Hematopoietic multipotent progenitor cell treated with erythropoietin and hydrocortisone succinate and interleukin-3 and kit ligand, for 15 days (in vitro differentiated cells): Measurements from ENCODE around the gene HNRNPUL1.
"Not testable (repeated sequence)": the region's sequence is repeated elsewhere in the genome, so short reads cannot be mapped to it uniquely, and the experiment has no call there.

ENCODE experiments used
- DNase-seq: peaks from one replicate; pipeline ENCODE4 v3.0.0-alpha.2; 2015; ENCODE audit warnings: low spot score

HNRNPUL1 gene

DNA sequence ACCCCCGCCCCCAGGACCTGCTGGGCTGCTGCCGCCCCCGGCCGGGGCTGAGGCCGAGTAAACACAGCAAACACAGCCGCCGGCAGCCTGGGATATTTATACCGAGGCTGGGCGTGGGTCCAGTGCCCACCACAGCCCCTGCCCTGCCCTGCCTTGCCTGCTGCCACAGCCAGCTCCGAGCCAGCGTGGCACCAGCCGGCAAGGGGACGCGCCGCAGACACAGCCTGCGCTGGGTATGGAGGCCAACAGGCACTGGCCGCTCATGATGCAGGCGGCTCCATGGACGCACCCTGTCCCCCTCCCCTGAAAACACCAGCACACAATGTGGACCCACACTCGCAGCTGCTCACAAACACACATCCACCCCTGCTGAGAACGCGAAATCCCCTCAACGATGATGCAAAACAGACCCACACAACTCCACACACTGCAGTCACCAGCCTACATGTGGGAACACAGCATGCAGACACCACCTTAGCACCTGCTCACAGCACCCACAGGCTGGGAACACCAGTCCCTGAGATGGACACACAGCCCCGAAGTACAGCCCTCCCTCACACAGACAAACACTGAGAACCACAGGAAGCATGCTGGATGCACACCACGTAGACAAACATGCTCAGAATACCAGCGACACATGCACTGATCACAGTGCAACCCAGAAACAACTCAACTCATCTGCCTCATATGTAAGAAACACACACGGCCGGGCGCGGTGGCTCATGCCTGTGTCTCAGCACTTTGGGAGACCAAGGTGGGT is 62.0 kb downstream of the HNRNPUL1 start:
- DNase-seq = no peak

DNA sequence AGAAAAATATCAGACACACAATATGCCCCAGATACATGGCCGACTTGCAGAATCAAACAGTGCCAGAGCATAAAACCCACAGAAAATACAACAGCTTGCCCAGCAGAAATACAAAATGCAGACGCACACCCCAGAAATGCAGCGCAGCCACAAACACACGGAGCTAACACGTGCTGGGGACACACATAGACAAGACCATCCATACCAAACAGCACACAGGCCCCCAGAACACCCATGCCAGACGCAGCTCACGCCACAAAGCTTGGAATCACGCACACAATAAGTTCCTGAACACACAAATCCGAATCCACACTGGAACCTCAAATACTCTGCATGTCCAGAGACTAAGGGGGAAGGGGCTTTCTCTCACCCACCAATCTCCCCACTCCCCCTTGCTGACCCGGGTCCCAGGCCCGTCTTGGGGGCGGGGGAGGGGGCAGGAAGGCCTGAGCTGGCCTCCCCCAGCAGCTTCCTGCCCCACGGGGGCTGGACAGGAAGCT is 63.0 kb downstream of the HNRNPUL1 start:
- no peak for DNase-seq

DNA sequence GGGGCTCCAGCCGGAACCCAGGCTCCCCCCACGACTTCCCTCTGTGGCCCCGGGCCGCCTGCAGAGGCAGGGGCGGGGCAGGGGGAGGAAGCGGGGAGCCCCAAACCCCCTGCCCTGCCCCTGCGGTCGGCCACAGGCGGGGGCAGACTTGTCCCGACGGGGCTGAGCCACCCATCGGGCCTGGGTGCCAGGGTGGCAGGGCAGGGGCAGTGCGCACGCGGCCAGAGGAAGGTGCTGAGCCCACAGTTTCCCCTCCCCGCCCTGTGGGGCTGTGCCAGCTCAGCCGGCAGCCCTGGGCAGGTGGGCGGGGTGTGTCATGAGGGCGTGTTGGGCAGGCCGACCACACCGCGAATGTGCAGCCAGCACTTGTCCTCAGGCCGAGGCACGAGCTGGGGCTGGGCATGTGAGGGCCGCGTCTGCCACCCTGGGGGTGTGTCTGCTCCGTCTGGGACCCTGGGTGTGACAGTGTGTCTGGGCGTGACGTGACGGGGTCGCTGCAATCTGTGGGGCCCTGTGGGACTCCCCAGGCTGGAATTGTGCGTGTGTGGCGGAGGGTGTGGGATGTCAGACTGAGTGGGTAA is 63.5 kb downstream of the HNRNPUL1 start:
- no peak for DNase-seq

DNA sequence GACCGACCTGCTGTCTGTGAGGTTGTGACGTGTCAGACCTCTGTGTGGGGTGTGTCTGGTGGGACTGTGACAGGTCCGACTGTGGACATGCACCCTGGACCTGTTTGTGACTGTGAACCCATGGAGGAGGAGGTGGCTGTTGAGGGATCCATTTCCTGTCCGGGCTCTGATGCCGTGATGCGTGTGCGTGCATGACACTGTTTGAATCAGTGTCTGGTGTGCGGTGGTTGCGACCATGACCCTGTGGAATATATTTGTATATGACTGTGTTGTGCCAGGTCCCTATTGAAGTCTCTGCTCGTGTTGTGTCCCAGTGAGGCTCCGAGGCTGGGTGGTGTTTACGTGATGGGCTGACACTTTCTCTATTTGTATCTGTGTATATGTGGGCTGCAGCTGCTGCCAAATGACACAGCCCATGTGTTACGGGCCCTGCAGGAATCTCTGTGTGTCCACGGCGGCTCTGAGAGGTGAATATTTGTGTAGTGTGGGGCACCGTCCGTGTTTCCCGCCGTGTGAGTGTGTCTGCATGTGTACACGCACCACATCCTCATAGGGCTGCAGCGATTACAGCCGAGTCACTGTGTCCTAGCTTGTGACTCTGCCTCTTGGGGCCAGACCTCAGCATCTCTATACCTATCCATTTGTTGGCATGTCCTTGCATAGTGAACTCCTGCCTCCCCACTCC is 64.1 kb downstream of the HNRNPUL1 start:
- no peak for DNase-seq

DNA sequence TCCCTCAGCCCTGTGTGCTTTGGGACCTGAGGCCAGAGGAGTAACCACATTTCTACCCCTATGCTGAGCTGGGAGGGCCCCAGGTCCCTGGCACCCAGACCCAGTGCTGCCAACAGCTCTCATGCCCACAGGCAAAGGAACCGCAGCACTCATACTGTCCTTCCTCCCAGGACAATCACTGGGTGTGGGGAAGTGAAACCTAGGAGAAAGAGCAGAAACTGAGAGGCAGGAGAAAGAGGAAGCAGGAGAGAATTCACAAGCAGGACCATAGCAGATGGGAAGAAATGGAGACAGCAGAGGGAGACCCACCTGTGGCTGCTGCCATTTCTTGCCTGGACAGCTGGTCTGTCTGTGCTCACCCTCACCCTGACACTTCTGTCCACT is 64.7 kb downstream of the HNRNPUL1 start:
- DNase-seq = no peak

DNA sequence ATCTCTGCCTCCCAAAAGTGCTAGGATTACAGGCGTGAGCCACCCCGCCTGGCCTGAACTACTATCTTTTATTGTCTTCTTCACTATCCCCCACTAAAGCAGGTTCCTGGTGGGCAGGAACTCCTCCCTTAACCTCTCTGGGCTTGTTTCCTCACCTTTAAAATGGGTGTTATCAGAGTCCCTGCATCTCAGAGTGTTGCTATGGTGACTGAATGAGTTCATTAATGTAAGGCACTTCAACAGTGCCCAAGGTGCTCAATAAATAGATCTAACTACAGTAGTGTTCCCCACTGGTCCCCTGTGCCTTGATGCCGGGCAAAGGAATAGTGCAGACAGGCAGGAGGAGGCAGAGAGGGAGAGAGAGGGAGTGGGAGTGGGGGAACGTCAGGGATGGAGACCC is 66.3 kb downstream of the HNRNPUL1 start:
- no peak for DNase-seq

DNA sequence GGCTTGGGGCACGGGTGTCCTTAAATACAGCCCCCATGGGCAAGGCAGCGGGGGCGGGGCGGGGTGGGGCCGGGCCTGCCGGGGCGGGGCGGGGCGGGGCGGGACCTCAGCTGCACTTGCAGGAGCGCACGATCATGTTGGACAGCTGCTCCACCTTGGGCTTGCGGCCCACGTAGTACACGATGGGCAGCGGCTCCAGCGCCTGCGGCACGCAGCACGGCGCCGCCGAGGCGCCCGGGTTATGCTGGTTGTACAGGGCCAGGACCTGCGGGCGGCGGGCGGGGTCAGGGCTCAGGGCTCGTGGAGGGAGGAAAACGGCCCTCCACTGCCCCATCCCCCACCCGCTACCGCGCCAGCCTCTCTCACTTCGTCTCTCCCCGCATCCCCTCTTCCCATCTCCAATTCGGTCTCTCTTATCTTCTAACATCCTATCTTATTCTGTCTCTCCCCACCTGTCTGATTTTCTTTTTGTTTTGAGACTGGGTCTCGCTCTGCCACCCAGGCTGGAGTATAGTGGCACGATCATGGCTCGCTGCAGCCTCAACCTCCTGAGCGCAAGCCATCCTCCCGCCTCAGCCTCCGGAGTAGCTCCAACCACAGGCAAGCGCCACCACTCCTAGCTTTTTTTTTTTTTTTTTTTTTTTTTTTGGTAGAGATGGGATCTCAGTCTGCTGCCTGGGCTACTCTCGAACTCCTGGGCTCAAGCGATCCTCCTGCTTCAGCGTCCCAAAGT is 66.9 kb downstream of the HNRNPUL1 start:
- no peak for DNase-seq

DNA sequence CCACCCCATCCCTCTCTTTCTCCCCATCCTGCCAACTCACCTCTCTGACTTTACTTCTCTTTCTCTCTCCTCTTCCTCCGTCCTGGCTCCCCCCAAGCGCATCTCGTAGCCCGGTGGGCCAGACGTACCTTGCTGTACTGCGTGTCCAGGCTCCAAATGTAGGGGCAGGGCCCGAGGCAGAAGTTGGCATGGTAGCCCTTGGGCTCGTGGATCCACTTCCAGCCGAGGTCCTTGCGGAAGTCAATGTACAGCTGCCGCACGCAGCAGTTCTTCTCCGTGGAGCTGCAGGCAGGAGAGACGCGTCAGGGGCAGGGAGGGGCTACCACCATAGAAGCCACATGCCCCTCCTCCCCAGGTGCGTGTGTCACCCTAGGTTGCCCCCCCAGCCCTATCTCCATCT is 67.8 kb downstream of the HNRNPUL1 start:
- no peak for DNase-seq

DNA sequence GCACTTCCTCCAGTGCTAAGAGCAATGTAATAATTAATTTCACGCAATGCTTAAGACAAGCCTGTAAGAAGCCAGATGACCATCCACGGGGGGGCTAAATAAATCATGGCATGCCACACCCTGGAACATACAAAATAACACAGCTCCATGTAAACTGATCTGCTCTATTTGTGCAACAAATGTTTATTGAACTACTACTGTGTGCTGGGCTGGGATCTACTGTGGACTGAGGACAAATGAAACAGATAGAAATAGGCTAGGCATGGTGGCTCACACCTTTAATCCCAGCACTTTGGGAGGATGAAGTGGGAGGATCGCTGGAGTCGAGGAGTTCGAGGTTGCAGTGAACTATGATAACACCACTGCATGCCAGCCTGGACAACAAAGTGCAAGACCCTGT is 68.3 kb downstream of the HNRNPUL1 start:
- DNase-seq = no peak

DNA sequence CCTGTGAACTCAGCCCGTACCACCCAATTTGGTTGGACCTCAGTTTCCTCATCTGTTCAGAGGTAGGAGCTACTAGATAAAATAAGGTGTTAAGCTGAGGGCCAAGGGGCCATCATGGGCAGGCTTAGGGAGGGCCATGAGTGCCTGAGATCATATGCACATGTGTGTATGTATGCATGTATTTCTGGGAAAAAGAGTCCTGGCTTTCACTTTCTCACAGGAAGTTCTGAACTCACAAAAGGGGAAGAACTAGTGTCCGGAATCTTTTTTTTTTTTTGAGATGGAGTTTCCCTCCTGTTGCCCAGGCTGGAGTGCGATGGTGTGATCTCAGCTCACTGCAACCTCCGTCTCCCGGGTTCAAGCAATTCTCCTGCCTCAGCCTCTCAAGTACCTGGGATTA is 70.6 kb downstream of the HNRNPUL1 start:
- no peak for DNase-seq

DNA sequence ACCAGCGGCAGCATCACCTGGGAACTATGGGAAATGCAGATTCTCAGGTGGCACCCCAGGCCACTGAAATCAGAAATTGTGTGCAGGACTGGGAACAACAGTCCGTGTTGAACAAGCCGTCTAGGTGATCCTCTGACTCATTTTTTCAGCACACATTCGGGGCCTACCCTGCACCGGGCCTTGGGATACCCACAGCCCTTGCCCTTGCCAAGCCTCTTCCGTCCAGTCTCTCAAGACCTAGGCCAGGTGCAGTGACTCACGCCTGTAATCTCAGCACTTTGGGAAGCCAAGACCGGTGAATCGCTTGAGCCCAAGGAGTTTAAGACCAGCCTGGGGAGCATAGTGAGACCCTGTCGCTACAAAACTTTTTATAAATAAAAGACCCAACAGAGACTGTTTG is 71.3 kb downstream of the HNRNPUL1 start:
- DNase-seq = no peak

DNA sequence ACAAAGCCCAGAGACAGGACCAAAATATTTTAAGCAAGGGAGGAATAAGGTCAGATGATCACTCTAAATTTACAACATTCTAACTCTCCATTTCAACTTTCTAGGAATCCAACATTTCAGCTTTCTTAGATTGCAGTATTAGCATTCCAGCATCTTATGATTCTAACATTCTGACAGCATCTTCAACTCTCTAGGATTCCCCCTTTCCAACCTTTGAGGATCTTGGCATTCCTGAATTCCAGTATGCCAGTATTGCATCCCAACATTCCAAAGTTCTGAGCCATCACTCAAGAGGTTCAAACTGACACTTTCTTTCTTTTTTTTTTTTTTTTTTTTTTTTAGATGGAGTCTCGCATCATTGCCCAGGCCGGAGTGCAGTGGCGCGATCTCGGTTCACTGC is 75.8 kb downstream of the HNRNPUL1 start:
- DNase-seq = no peak

DNA sequence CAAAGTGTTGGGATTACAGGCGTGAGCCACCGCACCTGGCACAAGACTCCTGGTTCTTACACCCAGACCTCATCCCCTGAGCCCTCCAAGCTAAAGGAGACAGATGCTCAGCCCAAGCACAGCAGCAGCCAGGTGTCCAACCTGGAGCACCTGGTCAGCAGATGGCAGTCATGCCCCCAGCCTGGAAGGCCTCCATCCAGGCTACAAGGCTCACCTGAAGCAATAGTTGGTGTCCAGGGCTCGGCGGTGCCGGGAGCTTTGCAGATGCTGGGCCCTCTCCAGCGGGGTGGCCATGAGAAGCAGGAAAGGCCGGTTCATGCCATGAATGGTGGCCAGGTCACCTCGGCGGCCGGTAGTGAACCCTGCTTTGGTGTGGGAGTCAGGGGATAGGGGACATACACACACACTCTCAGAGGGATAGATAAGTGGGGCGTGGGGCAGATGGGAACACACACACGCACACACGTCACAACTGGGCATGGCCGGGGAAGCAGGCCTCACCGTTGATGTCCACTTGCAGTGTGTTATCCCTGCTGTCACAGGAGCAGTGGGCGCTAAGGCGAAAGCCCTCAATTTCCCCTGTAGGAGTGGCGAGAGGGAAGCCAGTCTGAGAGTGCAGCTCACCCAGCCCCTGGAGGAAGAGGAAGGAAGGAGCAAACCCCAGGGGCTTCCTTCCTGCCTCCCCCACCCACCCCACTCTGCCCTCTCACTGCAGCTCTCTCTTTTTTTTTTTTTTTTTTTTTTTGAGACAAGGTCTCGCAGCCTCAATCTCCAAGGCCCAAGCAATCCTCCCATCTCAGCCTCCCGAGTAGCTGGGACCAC is 77.7 kb downstream of the HNRNPUL1 start:
- no peak for DNase-seq

DNA sequence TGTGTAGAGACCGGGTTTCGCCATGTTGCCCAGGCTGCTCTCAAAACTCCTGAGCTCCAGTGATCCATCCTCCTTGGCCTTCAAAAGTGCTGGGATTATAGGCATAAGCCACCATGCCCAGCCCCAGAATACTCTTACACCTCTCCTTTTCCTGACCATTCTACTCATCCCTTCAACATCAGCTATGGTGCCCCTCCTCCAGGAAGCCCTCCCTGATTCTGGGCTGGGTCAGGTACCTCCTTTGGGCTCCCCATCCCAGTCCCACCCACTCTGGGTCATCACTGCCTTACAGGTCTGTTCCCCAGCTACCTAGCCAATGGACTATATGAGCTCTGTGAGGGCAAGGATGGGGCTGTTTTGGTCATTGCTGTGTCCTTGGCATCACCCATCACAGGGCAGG is 80.0 kb downstream of the HNRNPUL1 start:
- DNase-seq = no peak

DNA sequence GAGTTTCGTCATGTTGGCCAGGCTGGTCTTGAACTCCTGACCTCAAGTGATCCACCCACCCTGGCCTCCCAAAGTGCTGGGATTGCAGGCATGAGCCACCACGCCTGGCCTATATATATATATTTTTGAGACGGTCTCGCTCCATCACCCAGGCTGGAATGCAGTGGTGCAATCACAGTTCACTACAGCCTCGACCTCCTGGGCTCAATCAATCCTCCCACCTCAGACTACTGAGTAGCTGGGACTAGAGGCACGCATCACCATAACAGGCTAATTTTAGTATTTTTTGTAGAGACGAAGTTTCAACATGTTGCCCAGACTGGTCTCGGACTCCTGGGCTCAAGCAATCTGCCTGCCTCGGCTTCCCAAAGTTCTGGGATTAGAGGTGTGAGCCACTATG is 82.7 kb downstream of the HNRNPUL1 start:
- not testable (repeated sequence) for DNase-seq

DNA sequence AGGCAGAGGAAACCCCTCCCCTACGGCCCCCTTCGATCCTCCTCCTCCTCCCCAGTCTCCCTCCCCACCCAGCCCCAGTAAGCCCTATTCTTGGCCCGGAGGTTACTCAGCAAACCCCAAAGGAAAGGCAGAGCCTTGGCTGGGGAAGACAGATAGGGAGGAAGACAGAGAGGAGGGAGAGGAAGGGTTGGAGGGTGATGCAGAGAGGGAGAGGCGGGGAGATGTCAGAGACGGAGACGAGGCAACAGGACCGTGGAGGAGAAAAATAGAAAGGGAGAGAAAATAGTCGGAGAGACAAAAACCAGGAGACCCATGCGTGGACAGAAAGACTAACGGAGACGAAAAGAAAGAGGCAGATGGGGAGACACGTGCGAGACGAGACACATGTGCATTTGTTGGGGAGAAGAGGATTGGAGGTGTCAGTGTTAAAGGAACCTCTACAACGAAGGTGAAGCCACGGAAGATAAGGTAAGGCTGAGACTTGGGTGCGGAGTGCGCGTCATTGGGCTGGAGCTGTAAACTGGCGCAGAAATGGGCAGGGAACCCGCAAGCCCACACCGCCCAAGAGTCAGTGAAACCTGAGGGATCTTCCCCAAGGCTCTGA is 86.7 kb downstream of the HNRNPUL1 start:
- peak; percentile 39 for DNase-seq

DNA sequence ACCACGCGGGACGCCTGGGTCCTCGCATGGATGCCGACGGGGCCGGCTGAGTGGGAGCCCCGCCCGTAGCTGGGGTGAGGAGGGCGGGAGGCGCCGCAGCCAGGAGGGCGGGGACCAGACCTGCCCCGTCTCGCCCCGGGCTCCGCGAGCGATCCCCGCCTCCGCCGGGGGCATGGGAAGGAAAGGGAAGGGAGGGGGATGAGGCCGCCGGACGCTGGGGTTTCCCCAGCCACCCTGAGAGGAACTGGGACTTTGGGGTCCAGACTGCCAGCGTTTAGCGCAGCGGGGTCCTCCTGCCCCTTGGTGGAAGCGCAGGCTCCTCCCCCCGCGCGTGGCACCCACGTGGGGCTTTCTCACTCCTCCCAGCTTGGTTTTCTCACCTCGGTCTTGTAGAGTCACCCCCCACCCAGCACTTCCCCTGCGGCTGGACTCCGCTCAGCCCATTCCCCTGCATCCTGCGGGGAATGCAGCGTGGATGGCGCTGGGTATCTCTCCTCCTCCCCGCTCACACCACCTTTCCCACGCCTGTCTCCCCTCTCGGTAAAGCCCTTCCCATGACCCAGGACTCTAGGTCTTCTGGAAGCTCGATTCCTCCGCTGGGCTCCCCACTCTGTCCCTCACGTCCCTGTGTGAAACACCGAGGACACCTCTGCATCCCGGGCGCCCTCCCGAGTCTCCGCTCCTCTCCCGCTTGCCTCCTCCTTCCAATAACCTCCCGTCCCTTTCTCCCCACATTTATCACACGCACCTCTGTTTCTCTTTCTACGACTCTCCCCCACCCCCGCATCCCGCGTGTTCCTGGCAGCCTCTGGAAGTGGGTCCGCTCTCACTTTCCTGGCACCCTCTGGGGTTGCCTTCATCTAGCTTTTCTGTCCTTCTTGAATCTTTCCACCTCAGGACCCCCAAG is 87.4 kb downstream of the HNRNPUL1 start:
- DNase-seq = peak; percentile 60

DNA sequence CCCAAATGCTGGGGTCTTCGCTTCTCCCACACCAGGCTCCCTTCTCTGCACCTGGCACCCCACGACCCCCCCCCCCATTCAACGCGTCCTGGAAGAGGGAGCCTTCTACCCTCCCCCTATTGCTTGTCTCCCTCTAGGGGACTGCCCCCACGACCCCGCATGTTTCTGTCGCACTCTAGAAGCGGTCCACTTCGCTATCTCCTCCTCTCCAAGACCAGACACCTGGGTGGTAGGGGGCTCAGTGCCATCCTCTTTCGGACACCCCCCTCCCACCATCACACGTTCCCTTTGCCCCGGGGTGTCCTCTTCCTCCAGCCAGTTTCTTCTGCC is 88.1 kb downstream of the HNRNPUL1 start:
- no peak for DNase-seq

DNA sequence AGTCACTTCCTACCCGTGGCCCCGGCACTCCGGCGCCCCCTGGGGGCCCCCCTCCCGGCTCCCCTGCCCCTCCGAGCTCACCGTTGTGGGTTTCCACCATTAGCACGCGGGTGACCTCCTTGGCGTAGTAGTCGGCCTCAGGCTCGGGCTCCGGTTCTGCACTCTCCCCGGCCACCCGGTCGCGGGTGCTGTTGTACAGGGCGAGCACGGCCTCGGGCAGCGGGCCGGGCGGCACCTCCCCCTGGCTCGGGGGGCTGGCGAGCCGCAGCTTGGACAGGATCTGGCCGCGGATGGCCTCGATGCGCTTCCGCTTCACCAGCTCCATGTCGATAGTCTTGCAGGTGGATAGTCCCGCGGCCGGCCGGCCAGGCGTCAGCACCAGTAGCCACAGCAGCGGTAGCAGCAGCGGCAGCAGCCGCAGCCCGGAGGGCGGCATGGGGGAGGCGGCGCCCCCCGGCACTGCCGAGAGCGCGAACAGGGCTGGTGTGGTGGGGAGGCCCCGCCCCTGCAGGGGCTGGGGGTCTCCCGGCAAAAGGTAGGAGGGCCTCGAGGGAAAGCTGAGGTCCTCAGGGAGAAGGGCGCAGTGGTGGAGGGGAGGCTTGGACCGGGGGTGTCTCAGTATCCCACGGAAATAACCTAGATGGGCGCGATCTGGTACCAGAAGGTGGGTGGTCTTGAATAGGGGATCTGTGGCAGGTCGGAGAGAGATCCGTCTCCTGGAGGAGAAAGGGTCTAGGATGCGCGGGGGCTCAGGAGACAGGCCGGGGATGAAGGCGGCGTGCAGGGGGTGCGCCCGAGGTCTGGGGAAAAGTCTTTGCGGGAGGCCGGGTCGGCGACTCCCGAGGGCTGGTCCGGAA is 88.7 kb downstream of the HNRNPUL1 start:
- peak; percentile 54 for DNase-seq
